Measurements from ENCODE around the gene SLC26A6. TPM values are rescaled to one million over a fixed set of nuclear protein-coding genes. Genes with fewer than 3 reads are reported as not detected.

The SLC26A6 gene
- total RNA-seq, 1 donor from 2014 or later: 19.9 TPM

GRCh38 chr3:48629894-48630293 lies 5.4 kb downstream of the SLC26A6 start:
- ATAC-seq: no peak
- H3K9me3 ChIP-seq: no peaks in the 10 kb centered on the region
- intact Hi-C loops (cut with DNase I): no loop called here
- TF ChIP-seq, protein P1, sequence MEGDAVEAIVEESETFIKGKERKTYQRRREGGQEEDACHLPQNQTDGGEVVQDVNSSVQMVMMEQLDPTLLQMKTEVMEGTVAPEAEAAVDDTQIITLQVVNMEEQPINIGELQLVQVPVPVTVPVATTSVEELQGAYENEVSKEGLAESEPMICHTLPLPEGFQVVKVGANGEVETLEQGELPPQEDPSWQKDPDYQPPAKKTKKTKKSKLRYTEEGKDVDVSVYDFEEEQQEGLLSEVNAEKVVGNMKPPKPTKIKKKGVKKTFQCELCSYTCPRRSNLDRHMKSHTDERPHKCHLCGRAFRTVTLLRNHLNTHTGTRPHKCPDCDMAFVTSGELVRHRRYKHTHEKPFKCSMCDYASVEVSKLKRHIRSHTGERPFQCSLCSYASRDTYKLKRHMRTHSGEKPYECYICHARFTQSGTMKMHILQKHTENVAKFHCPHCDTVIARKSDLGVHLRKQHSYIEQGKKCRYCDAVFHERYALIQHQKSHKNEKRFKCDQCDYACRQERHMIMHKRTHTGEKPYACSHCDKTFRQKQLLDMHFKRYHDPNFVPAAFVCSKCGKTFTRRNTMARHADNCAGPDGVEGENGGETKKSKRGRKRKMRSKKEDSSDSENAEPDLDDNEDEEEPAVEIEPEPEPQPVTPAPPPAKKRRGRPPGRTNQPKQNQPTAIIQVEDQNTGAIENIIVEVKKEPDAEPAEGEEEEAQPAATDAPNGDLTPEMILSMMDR (IDR thresholded peaks at IDR 0.05): no peak
- DNase-seq: no peak
- no peak overlapping the region for H3K27ac ChIP-seq
- H3K36me3 ChIP-seq: peaks cover 18% of the 10 kb centered on the region
- H3K4me3 ChIP-seq: no peak overlapping the region
- H3K4me1 ChIP-seq: peaks cover 10% of the 10 kb centered on the region
- no peaks in the 10 kb centered on the region for H3K27me3 ChIP-seq

GRCh38 chr3:48628277-48629017 lies 6.8 kb downstream of the SLC26A6 start:
- TF ChIP-seq, protein P1 (IDR thresholded peaks at IDR 0.05): no peak
- Histone ChIP-seq H3K4me3 (no peak overlapping the region), H3K9me3 (no peaks in the 10 kb centered on the region), H3K4me1 (no peaks in the 10 kb centered on the region), H3K27me3 (no peaks in the 10 kb centered on the region), H3K36me3 (peaks cover 18% of the 10 kb centered on the region), H3K27ac (no peak overlapping the region)
- no peak for ATAC-seq
- DNase-seq: no peak
- intact Hi-C loops (cut with DNase I): no loop called here

- TF ChIP-seq, protein P1 (IDR thresholded peaks at IDR 0.05): no peak
- H3K27ac ChIP-seq: no peak overlapping the region
- peaks cover 18% of the 10 kb centered on the region for H3K36me3 ChIP-seq
- no peak for DNase-seq
- no peaks in the 10 kb centered on the region for H3K4me1 ChIP-seq
- H3K9me3 ChIP-seq: no peaks in the 10 kb centered on the region
- no peak overlapping the region for H3K4me3 ChIP-seq
- H3K27me3 ChIP-seq: no peaks in the 10 kb centered on the region
- ATAC-seq: no peak
- intact Hi-C loops (cut with DNase I): no loop called here
Measured at GRCh38 chr3:48625600-48625999, 9.7 kb downstream of the SLC26A6 start.

DNA sequence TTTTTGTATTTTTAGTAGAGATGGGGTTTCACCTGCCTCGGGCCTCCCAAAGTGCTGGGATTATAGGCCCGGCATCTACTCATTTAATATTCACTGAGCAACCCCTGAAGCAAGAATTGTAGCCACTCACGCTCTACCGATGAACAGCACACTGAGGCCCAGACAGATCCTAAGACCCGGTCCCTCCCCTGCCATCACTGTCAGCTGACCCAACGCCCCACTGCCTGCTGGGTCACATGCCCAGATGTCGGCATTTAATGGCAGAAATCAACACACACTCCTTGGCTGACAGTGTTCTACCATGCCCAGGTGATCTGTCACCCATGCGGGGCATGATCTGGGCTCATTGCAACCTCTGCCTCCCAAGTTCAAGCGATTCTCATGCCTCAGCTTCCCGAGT lies 10.5 kb downstream of the SLC26A6 start:
- ATAC-seq (no peak), DNase-seq (no peak)
- intact Hi-C loops (cut with DNase I): no loop called here
- Histone ChIP-seq H3K36me3 (peaks cover 14% of the 10 kb centered on the region), H3K27me3 (no peaks in the 10 kb centered on the region), H3K27ac (no peak overlapping the region), H3K9me3 (no peaks in the 10 kb centered on the region), H3K4me3 (no peak overlapping the region), H3K4me1 (no peaks in the 10 kb centered on the region)
- TF ChIP-seq, protein P1 (IDR thresholded peaks at IDR 0.05): no peak

DNA sequence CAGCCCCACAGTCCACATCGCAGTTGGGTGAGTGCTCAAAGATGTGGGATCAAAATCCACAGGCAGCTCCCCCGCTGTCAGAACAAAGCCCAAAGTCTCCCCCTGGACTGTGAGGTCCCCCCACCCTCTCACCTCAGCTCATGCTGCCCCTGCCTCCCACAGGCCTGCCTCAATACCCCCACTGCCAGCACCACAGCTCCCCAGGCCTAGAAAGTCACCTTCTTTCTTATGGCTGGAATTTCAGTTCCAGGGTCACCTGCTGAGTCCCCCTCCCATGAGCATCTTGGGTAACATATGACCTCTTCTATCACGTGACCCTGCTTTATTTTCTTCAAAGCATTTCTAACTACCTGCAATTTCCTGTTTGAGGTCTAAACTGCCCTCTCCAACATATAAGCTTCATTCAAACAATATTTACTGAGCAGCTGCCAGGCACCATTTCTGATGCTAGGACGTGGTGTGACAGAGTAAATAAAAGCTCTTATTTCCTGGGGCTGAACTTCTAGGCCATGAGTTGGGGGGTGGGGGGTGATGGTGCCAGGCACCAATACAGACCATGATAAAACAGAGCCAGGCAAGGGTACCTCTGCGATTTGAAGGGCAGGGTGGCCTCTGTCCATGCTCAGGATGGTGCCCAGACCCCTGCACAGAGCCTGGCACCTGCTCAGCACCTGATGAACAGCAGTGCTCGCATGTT lies 11.3 kb downstream of the SLC26A6 start:
- no peaks in the 10 kb centered on the region for H3K9me3 ChIP-seq
- ATAC-seq (no peak), DNase-seq (no peak)
- intact Hi-C loops (cut with DNase I): no loop called here
- no peak overlapping the region for H3K4me3 ChIP-seq
- H3K36me3 ChIP-seq: peaks cover 11% of the 10 kb centered on the region
- no peak overlapping the region for H3K27ac ChIP-seq
- no peaks in the 10 kb centered on the region for H3K4me1 ChIP-seq
- H3K27me3 ChIP-seq: no peaks in the 10 kb centered on the region
- TF ChIP-seq, protein P1 (IDR thresholded peaks at IDR 0.05): no peak
